Motor neuron (in vitro differentiated cells): ENCODE results near the gene PDE12. TPM values are rescaled to one million over a fixed set of nuclear protein-coding genes. Genes with fewer than 3 reads are reported as not detected.

Source experiments
- ATAC-seq, 8 experiments: fragments of 200-7000 bp; cut with Tn5 transposase; replicated peaks in 6 of 8; 2 replicates each; pipeline ENCODE4 v1.8.0; 2021; ENCODE audit warnings: mild to moderate bottlenecking in 8 of 8, moderate library complexity in 8 of 8
- H3K27ac ChIP-seq, 2 donors: fragments of 250-450 bp; sonication (Bioruptor Pico); 2 replicates each; pipeline ENCODE4 v1.9.0; 2021; ENCODE audit warnings: antibody characterized with exemption in 2 of 2, mild to moderate bottlenecking in 2 of 2, moderate library complexity in 1 of 2
- H3K4me1 ChIP-seq, 2 donors: fragments of 250-450 bp; sonication (Bioruptor Pico); replicated peaks in 1 of 2; 2 replicates each; pipeline ENCODE4 v1.6.1; 2021; ENCODE audit warnings: antibody characterized with exemption in 2 of 2, mild to moderate bottlenecking in 2 of 2, moderate library complexity in 1 of 2
- H3K4me3 ChIP-seq, 5 donors: fragments of 250-450 bp; sonication (Bioruptor Pico); 2 replicates each; pipeline ENCODE4 v1.9.0; 2021; ENCODE audit warnings: antibody characterized with exemption in 5 of 5, mild to moderate bottlenecking in 5 of 5, moderate library complexity in 4 of 5
- WGBS, 10 experiments: fragments of 450-650 bp; shearing (Covaris generic); methylation state at CpG; one replicate each; pipeline ENCODE4 v1.0.0; 2022; 5-methylcytosine and 5-hydroxymethylcytosine counted together
- in situ Hi-C, 9 experiments: fragments of 400-800 bp; cut with MboI; loops; one replicate each; pipeline ENCODE4 v1.15.0; 2021; ENCODE audit warnings: low sequenced_read_pairs in 9 of 9, low pct_unique_long_range_greater_than_20kb in 2 of 9; ENCODE audit not compliant: unreplicated experiment in 9 of 9
- total RNA-seq, 8 experiments: library from RNA; unstranded; fragments of 300-600 nt; gene quantifications; 2 replicates each; pipeline versions ENCODE4 v1.2.3 to v1.2.4, GENCODE V29; 2022

The PDE12 gene
- 10 to 100 TPM in 5 of 8 experiments, 1 to 10 TPM in 3; 7.9 to 16.8 (median 11.3) TPM for total RNA-seq

GRCh38 chr3:57555738-57556458 lies at the start of gene PDE12:
PDE12 (plus strand) TSS chr3:57556274; CDS start chr3:57556380, 106 bp downstream.
- WGBS, 10 experiments, result 0 to 56% (median 0%) methylated on average over 3 to 31 of the region's 54 CpGs; no CpG with 5 or more reads in 3 of the 10 experiments
- Histone ChIP-seq H3K4me3 (peak within 1 kb of the TSS; percentile 62 to 96 (median 90)), H3K27ac (peak within 1 kb of the TSS; percentile 98 to 99), H3K4me1 (peaks cover 15 to 17% of the 10 kb centered on the region in 2 donors)
- ATAC-seq, result peak; percentile 83 to 94 (median 89)
- in situ Hi-C loops, result loop anchor here in 2 of 9 experiments (25.0 kb wide), 2 partner anchors 169 to 319 kb away; partner anchors contain the start of gene APPL1 (in 1 of the 2)

- no peak for ATAC-seq
- in situ Hi-C loops, result no loop called here
- WGBS, 10 experiments, result 25 to 70% (median 63%) methylated on average over 1 to 2 of the region's 2 CpGs; no CpG with 5 or more reads in 1 of the 10 experiments
- Histone ChIP-seq H3K4me3 (no peak overlapping the region), H3K27ac (no peak overlapping the region), H3K4me1 (no peaks in the 10 kb centered on the region)
Measured at GRCh38 chr3:57512166-57512565, 43.9 kb upstream of the PDE12 start.

- 7 to 83% (median 68%) methylated on average over 1 to 3 of the region's 3 CpGs; no CpG with 5 or more reads in 1 of the 10 experiments for WGBS, 10 experiments
- no peak for ATAC-seq
- Histone ChIP-seq H3K4me3 (no peak overlapping the region), H3K4me1 (no peaks in the 10 kb centered on the region), H3K27ac (no peak overlapping the region)
- in situ Hi-C loops, result no loop called here
Measured at GRCh38 chr3:57518276-57518915, 37.7 kb upstream of the PDE12 start.

- in situ Hi-C loops, result no loop called here
- no peak overlapping the region for H3K27ac ChIP-seq
- no peaks in the 10 kb centered on the region for H3K4me1 ChIP-seq
- no peak for ATAC-seq
- H3K4me3 ChIP-seq, result no peak overlapping the region
Measured at GRCh38 chr3:57530071-57530608, 25.9 kb upstream of the PDE12 start.

GRCh38 chr3:57538465-57538864 lies 17.6 kb upstream of the PDE12 start:
- in situ Hi-C loops, result no loop called here
- H3K4me3 ChIP-seq, result no peak overlapping the region
- H3K4me1 ChIP-seq, result peaks cover 0 to 2% of the 10 kb centered on the region in 2 donors
- no peak for ATAC-seq
- H3K27ac ChIP-seq, result no peak overlapping the region
- WGBS, 10 experiments, result 53 to 100% (median 97%) methylated on average over 1 to 3 of the region's 3 CpGs; no CpG with 5 or more reads in 1 of the 10 experiments

- Histone ChIP-seq H3K4me1 (peaks cover 11 to 22% of the 10 kb centered on the region in 2 donors), H3K27ac (peak within 1 kb of the TSS; percentile 7 to 71), H3K4me3 (peak within 1 kb of the TSS; percentile 9 to 33 (median 22))
- ATAC-seq, result peak; percentile 52 to 99 (median 98)
- in situ Hi-C loops, result no loop called here
- WGBS, 10 experiments, result 11 to 72% (median 25%) methylated on average over 1 to 16 of the region's 20 CpGs
Measured at GRCh38 chr3:57544181-57545125, 11.6 kb upstream of the PDE12 start, which contains the start of gene DNAH12. DNAH12 (minus strand) TSS chr3:57544344; CDS start chr3:57542870, 1,474 bp downstream.

GRCh38 chr3:57545636-57546268 lies 10.3 kb upstream of the PDE12 start:
- 40 to 100% (median 88%) methylated on average over 1 to 6 of the region's 7 CpGs; no CpG with 5 or more reads in 1 of the 10 experiments for WGBS, 10 experiments
- Histone ChIP-seq H3K4me3 (no peak overlapping the region), H3K27ac (no peak overlapping the region), H3K4me1 (peaks cover 11 to 22% of the 10 kb centered on the region in 2 donors)
- peak in 2 of 8 experiments; percentile 3 to 6 for ATAC-seq
- in situ Hi-C loops, result no loop called here

GRCh38 chr3:57546616-57547015 lies 9.5 kb upstream of the PDE12 start:
- 0 to 100% (median 40%) methylated on average over 1 of the region's 1 CpG; no CpG with 5 or more reads in 5 of the 10 experiments for WGBS, 10 experiments
- Histone ChIP-seq H3K4me3 (no peak overlapping the region), H3K4me1 (peaks cover 11 to 22% of the 10 kb centered on the region in 2 donors), H3K27ac (no peak overlapping the region)
- in situ Hi-C loops, result no loop called here
- ATAC-seq, result no peak

GRCh38 chr3:57555306-57555705 lies 768 bp upstream of the PDE12 start:
- peaks cover 15 to 17% of the 10 kb centered on the region in 2 donors for H3K4me1 ChIP-seq
- in situ Hi-C loops, result loop anchor here in 2 of 9 experiments (25.0 kb wide), 2 partner anchors 168 to 318 kb away; partner anchors contain the start of gene APPL1 (in 1 of the 2)
- H3K4me3 ChIP-seq, result peak overlapping the region; percentile 62 to 96 (median 90)
- no peak for ATAC-seq
- H3K27ac ChIP-seq, result peak overlapping the region; percentile 98 to 99
- 11 to 100% (median 74%) methylated on average over 1 to 7 of the region's 8 CpGs for WGBS, 10 experiments

GRCh38 chr3:57556459-57557084 lies 498 bp downstream of the PDE12 start:
- WGBS, 10 experiments, result 0 to 40% (median 3%) methylated on average over 1 to 12 of the region's 54 CpGs; no CpG with 5 or more reads in 4 of the 10 experiments
- ATAC-seq, result peak; percentile 27 to 49 (median 42)
- in situ Hi-C loops, result loop anchor here in 2 of 9 experiments (25.0 kb wide), 2 partner anchors 169 to 319 kb away; partner anchors contain the start of gene APPL1 (in 1 of the 2)

GRCh38 chr3:57557085-57557537 lies 1.0 kb downstream of the PDE12 start:
- H3K27ac ChIP-seq, result peak overlapping the region; percentile 98 to 99
- peak; percentile 0 to 32 (median 8) for ATAC-seq
- 0 to 16% (median 6%) methylated on average over 1 to 18 of the region's 29 CpGs; no CpG with 5 or more reads in 2 of the 10 experiments for WGBS, 10 experiments
- in situ Hi-C loops, result loop anchor here in 2 of 9 experiments (25.0 kb wide), 2 partner anchors 170 to 320 kb away; partner anchors contain the start of gene APPL1 (in 1 of the 2)
- H3K4me3 ChIP-seq, result peak overlapping the region; percentile 62 to 96 (median 90)
- peaks cover 15 to 17% of the 10 kb centered on the region in 2 donors for H3K4me1 ChIP-seq

More at GRCh38 chr3:57556459-57557084, 498 bp downstream of the PDE12 start:
- peak overlapping the region; percentile 62 to 96 (median 90) for H3K4me3 ChIP-seq
- H3K27ac ChIP-seq, result peak overlapping the region; percentile 98 to 99
- H3K4me1 ChIP-seq, result peaks cover 15 to 17% of the 10 kb centered on the region in 2 donors
